ENCODE measurements around the gene RNF31. TPM values are rescaled to one million over a fixed set of nuclear protein-coding genes. Genes with fewer than 3 reads are reported as not detected.

Gene RNF31
- total RNA-seq, 1 donor from 2014 or later = 59.0 TPM

- Mint-ChIP-seq H3K27me3 (ENCODE audit: low read depth, unreplicated experiment) (no peaks in the 10 kb centered on the region), H3K9me3 (ENCODE audit: unreplicated experiment) (peaks cover 5% of the 10 kb centered on the region), H3K27ac (ENCODE audit: unreplicated experiment) (no peak overlapping the region), H3K4me3 (ENCODE audit: unreplicated experiment) (no peak overlapping the region), H3K4me1 (ENCODE audit: low read depth, unreplicated experiment) (peaks cover 3% of the 10 kb centered on the region), H3K36me3 (ENCODE audit: low read depth, unreplicated experiment) (peaks cover 43% of the 10 kb centered on the region)
- Histone ChIP-seq H3K36me3 (ENCODE audit: insufficient read depth, low read length) (peaks cover 9% of the 10 kb centered on the region), H3K79me2 (ENCODE audit: insufficient read depth, low read length) (peaks cover 8% of the 10 kb centered on the region), H3K9ac (ENCODE audit: low read length) (no peak overlapping the region), H3K27ac (ENCODE audit: low read depth, low read length) (no peak overlapping the region), H2AFZ (ENCODE audit: low read depth, low read length) (no peak overlapping the region), H4K20me1 (ENCODE audit: insufficient read depth, low read length) (peaks cover 4% of the 10 kb centered on the region), H3K4me3 (ENCODE audit: insufficient read depth, low read depth, low read length) (no peak overlapping the region), H3K4me2 (ENCODE audit: low read length) (no peak overlapping the region), H3K9me3 (ENCODE audit: insufficient read depth, low read depth, low read length) (no peaks in the 10 kb centered on the region), H3K4me1 (ENCODE audit: insufficient read depth, low read length) (no peaks in the 10 kb centered on the region), H3K27me3 (ENCODE audit: insufficient read depth, low read length) (no peaks in the 10 kb centered on the region)
- no peak for DNase-seq (ENCODE audit: low read depth)
- no peak for FAIRE-seq
- no peak for TF ChIP-seq CTCF (IDR thresholded peaks at IDR 0.05; ENCODE audit: insufficient read depth, low read depth, low read length)
- no peak for TF ChIP-seq EZH2 (IDR thresholded peaks at IDR 0.05; ENCODE audit: insufficient read depth, low read length)
These were observed 59.8 kb downstream of the RNF31 start for GRCh38 chr14:24207104-24207551.

GRCh38 chr14:24207625-24208024 is 60.3 kb downstream of the RNF31 start:
- no peak overlapping the region for H3K9ac ChIP-seq (ENCODE audit: low read length)

More at GRCh38 chr14:24207625-24208024, 60.3 kb downstream of the RNF31 start:
- H3K4me1 ChIP-seq (ENCODE audit: insufficient read depth, low read length) = no peaks in the 10 kb centered on the region
- Mint-ChIP-seq H3K9me3 (ENCODE audit: unreplicated experiment) (peaks cover 4% of the 10 kb centered on the region), H3K27ac (ENCODE audit: unreplicated experiment) (no peak overlapping the region), H3K4me1 (ENCODE audit: low read depth, unreplicated experiment) (peaks cover 3% of the 10 kb centered on the region), H3K36me3 (ENCODE audit: low read depth, unreplicated experiment) (peaks cover 39% of the 10 kb centered on the region), H3K4me3 (ENCODE audit: unreplicated experiment) (no peak overlapping the region), H3K27me3 (ENCODE audit: low read depth, unreplicated experiment) (no peaks in the 10 kb centered on the region)
- peaks cover 11% of the 10 kb centered on the region for H3K79me2 ChIP-seq (ENCODE audit: insufficient read depth, low read length)
- H3K27me3 ChIP-seq (ENCODE audit: insufficient read depth, low read length) = no peaks in the 10 kb centered on the region
- TF ChIP-seq EZH2 (IDR thresholded peaks at IDR 0.05; ENCODE audit: insufficient read depth, low read length) (no peak), CTCF (IDR thresholded peaks at IDR 0.05; ENCODE audit: insufficient read depth, low read depth, low read length) (no peak)
- no peak for DNase-seq (ENCODE audit: low read depth)
- H3K4me2 ChIP-seq (ENCODE audit: low read length) = no peak overlapping the region
- H3K36me3 ChIP-seq (ENCODE audit: insufficient read depth, low read length) = peaks cover 9% of the 10 kb centered on the region
- peaks cover 4% of the 10 kb centered on the region for H4K20me1 ChIP-seq (ENCODE audit: insufficient read depth, low read length)
- no peak for FAIRE-seq
- H3K9me3 ChIP-seq (ENCODE audit: insufficient read depth, low read depth, low read length) = no peaks in the 10 kb centered on the region
- no peak overlapping the region for H3K27ac ChIP-seq (ENCODE audit: low read depth, low read length)
- H3K4me3 ChIP-seq (ENCODE audit: insufficient read depth, low read depth, low read length) = no peak overlapping the region
- no peak overlapping the region for H2AFZ ChIP-seq (ENCODE audit: low read depth, low read length)

Small RNA genes lying within 50 kb of the gene (microRNA-seq; reads per million reads assigned to microRNA genes)
- not detected for gene MIR7703

Other genes with a start within 250 kb of the RNF31 start
- gene DHRS4, start 193.7 kb upstream of the RNF31 start, total RNA-seq = 14.2 and 18.4 TPM in 2 replicates
- gene DHRS4L2, start 158.6 kb upstream of the RNF31 start, total RNA-seq = 13.4 and 15.8 TPM in 2 replicates
- 0.34 and 0.38 TPM in 2 replicates for gene CARMIL3, start 95.5 kb upstream of the RNF31 start, total RNA-seq
- not detected in 2 replicates for gene CPNE6, start 75.9 kb upstream of the RNF31 start, total RNA-seq
- 73.8 and 101 TPM in 2 replicates for gene PCK2, start 53.2 kb upstream of the RNF31 start, total RNA-seq
- gene DCAF11, start 32.7 kb upstream of the RNF31 start, total RNA-seq = 26.9 and 27.1 TPM in 2 replicates
- 0.48 and 0.70 TPM in 2 replicates for gene NRL, start 32.5 kb upstream of the RNF31 start, total RNA-seq
- gene FITM1, start 16.8 kb upstream of the RNF31 start, total RNA-seq = 0.25 TPM in 1 of 2 replicates, not detected in the other
- gene PSME1, start 11.3 kb upstream of the RNF31 start, total RNA-seq = 116 and 122 TPM in 2 replicates
- 16.7 and 18.5 TPM in 2 replicates for gene EMC9, start 5.9 kb upstream of the RNF31 start, total RNA-seq
- 173 TPM in 2 replicates for gene PSME2, start 888 bp upstream of the RNF31 start, total RNA-seq
- gene IRF9, start 13.8 kb downstream of the RNF31 start, total RNA-seq = 76.0 and 89.4 TPM in 2 replicates
- 33.5 and 46.4 TPM in 2 replicates for gene REC8, start 24.6 kb downstream of the RNF31 start, total RNA-seq
- gene IPO4, start 41.3 kb downstream of the RNF31 start, total RNA-seq = 46.1 and 53.3 TPM in 2 replicates
- gene TM9SF1, start 47.9 kb downstream of the RNF31 start, total RNA-seq = 59.3 and 62.9 TPM in 2 replicates
- gene TSSK4, start 58.2 kb downstream of the RNF31 start, total RNA-seq = 0.22 and 0.34 TPM in 2 replicates
- 26.7 and 32.2 TPM in 2 replicates for gene CHMP4A, start 66.0 kb downstream of the RNF31 start, total RNA-seq
- 8.9 and 9.9 TPM in 2 replicates for gene MDP1, start 68.6 kb downstream of the RNF31 start, total RNA-seq
- gene NEDD8, start 84.9 kb downstream of the RNF31 start, total RNA-seq = 233 and 251 TPM in 2 replicates
- 55.5 and 66.5 TPM in 2 replicates for gene GMPR2, start 85.4 kb downstream of the RNF31 start, total RNA-seq
- 33.0 and 36.2 TPM in 2 replicates for gene TINF2, start 95.1 kb downstream of the RNF31 start, total RNA-seq
- gene TGM1, start 115.7 kb downstream of the RNF31 start, total RNA-seq = 3.8 and 4.8 TPM in 2 replicates
- 26.6 and 27.3 TPM in 2 replicates for gene RABGGTA, start 124.1 kb downstream of the RNF31 start, total RNA-seq
- gene DHRS1, start 152.3 kb downstream of the RNF31 start, total RNA-seq = 26.5 and 30.3 TPM in 2 replicates
- 22.9 and 23.5 TPM in 2 replicates for gene NOP9, start 152.4 kb downstream of the RNF31 start, total RNA-seq
- not detected in 2 replicates for gene CIDEB, start 160.5 kb downstream of the RNF31 start, total RNA-seq
- 7.8 and 9.3 TPM in 2 replicates for gene LTB4R2, start 162.6 kb downstream of the RNF31 start, total RNA-seq
- gene LTB4R, start 164.0 kb downstream of the RNF31 start, total RNA-seq = 5.5 TPM in 2 replicates
- gene ADCY4, start 187.6 kb downstream of the RNF31 start, total RNA-seq = 0.32 and 0.67 TPM in 2 replicates
- gene RIPK3, start 192.5 kb downstream of the RNF31 start, total RNA-seq = 0.58 and 0.95 TPM in 2 replicates
- 61.9 and 73.9 TPM in 2 replicates for gene NFATC4, start 220.7 kb downstream of the RNF31 start, total RNA-seq